ENCODE results near the gene HCK.
A peak's percentile ranks its signal among the peaks of the same experiment; 100 is the strongest.

The HCK gene

DNA sequence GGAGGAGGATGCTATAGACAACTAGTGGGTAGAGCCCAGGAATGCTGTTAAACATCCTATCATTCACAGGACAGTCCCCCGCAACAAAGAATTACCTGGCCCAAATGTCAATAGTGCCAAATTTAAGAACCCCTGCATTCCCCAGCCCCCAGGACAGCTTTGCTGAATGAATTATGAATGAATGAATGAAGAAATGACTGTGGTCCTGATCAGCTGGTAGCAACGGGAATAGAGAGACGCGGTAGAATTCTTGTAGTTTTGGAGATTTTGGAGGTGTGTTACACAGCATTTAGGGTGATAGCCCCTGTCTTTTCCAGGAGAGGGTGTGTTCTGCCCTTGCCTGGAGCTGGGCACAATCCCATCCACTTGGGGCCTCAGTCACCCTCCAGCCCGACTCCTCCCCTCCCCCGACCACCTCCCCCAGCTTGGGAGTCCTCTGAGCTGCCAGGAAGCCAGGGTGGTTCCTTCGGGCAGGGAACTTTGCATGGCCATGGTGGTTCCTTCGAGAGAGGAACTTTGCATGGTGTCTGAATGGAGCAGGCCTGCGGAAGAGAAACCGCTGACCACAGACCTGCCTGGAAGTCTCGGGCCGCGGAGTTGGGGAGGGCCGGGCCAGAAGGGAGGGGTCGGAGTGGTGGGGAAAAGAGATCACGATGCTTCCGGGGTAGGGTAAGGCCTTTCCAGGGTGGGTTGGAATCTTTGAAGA lies 1.0 kb upstream of the HCK start:
- H3K27ac ChIP-seq = peak overlapping the region in 1 of 2 donors; percentile 58

DNA sequence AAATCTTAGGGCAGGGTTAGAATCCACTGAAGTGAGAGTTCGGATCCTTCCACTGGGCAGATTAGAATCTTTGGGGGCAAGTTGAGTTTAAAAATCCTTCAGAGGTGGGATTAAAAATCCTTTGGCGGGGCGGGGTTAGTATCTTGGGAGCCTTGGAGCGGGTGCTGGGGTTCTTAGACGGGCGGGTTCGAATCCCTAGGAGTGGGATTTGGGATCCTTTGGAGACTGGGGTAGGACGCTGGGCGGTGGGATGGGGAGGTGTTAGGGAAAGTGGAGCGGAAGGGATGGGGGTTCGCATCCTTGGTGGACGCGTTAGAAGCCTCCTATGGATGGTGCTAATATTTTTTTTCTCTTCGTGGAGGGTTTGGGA lies 337 bp upstream of the HCK start:
- DNase-seq (ENCODE audit: low spot score) = no peak
- Histone ChIP-seq H3K4me3 (peak overlapping the region; percentile 66), H3K27ac (peak overlapping the region in 1 of 2 donors; percentile 58)
- TF ChIP-seq, protein P1, sequence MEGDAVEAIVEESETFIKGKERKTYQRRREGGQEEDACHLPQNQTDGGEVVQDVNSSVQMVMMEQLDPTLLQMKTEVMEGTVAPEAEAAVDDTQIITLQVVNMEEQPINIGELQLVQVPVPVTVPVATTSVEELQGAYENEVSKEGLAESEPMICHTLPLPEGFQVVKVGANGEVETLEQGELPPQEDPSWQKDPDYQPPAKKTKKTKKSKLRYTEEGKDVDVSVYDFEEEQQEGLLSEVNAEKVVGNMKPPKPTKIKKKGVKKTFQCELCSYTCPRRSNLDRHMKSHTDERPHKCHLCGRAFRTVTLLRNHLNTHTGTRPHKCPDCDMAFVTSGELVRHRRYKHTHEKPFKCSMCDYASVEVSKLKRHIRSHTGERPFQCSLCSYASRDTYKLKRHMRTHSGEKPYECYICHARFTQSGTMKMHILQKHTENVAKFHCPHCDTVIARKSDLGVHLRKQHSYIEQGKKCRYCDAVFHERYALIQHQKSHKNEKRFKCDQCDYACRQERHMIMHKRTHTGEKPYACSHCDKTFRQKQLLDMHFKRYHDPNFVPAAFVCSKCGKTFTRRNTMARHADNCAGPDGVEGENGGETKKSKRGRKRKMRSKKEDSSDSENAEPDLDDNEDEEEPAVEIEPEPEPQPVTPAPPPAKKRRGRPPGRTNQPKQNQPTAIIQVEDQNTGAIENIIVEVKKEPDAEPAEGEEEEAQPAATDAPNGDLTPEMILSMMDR (IDR thresholded peaks at IDR 0.05) = no peak

More for the DNA sequence above, 1.0 kb upstream of the HCK start:
- TF ChIP-seq, protein P1 (IDR thresholded peaks at IDR 0.05) = no peak
- peak overlapping the region; percentile 66 for H3K4me3 ChIP-seq
- no peak for DNase-seq (ENCODE audit: low spot score)

DNA sequence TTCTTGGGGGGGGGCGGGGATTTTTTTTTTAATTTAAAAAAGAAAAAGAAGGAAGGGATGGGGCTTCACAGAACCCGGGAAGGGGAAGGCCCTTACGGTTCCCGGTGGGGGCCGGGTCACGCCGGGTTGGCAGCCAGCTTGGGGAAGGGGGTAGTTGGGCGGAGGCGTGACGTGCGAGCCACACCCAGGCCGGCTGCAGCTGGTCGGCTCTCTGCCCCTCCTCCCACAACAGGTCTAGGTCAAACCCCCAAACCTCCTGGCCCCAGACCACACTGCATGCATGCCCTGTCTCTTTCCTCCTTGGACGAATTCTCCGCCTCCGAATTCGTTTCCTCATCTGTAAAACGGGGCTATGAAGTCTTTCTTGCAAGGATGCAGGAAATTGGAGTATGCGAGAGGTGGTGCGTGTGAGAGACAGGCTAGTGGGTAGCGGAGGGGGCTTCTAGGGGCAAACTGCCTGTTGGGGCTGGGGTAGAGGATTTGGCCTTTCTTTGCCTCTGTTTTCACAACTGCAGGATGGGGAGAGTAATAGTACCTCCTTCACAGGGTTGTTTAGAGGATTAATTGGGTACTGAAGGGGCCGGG lies 828 bp downstream of the HCK start:
- Histone ChIP-seq H3K27ac (peak overlapping the region in 1 of 2 donors; percentile 78), H3K4me3 (peak overlapping the region; percentile 66)
- TF ChIP-seq, protein P1 (IDR thresholded peaks at IDR 0.05) = no peak
- DNase-seq (ENCODE audit: low spot score) = no peak

DNA sequence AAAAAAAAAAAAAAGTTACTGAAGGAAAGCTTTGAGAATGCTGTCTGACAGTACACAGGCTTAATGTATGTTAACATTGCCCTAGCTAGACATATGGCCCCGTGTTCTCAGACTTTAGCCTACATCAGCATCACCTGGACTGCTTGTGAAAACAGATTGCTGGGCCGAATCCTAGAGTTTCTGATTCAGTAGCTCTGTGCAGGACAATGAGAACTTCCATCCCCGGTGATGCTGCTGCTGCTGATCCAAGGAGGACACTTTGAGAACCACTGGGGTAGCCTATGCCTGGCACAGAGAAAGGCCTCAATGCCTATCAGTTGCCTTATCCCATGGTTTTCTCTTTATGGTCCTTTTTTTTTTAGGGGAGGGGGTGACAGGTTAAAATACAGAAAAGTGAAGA lies 1.6 kb downstream of the HCK start:
- TF ChIP-seq, protein P1 (IDR thresholded peaks at IDR 0.05) = no peak

DNA sequence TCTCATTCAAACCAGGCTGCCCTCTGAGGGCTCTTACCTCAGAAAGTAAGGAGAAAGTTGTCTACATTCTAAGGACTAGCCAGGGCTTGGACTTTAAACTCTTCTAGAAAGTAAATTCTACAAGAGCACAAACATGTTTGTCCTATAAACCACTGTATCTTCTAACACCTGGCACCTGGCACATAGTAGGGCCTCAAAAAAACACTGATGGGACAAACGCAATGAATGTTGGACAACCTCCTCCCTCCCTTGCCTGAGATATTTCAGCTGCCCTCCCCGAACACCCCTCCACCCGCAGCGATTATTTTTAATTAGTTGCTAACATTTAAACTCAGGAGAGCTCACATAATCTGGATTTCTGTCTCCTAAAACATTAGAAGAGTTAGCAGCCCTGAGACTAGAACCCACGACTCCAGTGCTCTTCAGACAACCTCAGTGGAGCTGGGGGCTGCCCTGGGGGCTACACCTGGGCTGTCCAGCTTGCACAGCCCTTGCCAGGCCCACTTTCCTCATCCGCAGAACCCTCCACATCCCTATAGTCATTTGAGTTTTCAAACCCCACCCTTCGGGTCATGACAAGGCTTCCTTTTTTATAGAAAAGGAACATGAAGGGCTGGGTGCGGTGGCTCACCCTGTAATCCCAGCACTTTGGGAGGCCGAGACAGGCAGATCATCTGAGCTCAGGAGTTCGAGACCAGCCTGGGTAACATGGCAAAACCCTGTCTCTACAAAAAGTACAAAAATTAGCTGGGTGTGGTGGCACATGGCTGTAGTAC lies 4.9 kb downstream of the HCK start:
- H3K27ac ChIP-seq = peak overlapping the region in 1 of 2 donors; percentile 15
- H3K4me3 ChIP-seq = no peak overlapping the region
- TF ChIP-seq, protein P1 (IDR thresholded peaks at IDR 0.05) = no peak
- DNase-seq (ENCODE audit: low spot score) = no peak

More for the DNA sequence above, 1.6 kb downstream of the HCK start:
- DNase-seq (ENCODE audit: low spot score) = no peak
- Histone ChIP-seq H3K27ac (no peak overlapping the region), H3K4me3 (no peak overlapping the region)

DNA sequence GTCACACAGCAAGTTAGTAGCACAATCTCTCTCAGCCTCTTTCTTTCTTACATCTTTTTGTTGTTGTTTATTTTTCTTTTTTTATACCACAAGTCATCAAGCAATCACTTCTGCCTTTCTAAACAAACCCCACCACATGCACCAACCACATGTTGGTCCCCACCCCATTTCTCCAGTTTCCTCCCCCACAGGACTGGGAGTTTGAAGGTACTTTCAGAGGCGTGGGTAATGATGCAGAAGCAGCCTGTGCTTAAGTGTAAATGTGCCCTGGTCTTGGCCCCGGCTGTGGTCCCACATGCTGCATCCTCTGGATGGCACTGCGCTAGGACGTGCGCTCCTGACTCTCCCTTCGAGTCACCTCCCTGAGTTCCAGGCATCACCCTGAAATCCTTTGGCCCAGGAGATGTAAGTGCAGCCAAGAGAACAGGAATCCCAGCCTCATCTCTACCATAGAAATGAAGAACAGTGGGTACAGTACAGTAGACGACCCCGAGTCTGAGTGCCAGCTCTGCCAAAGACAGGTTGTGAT lies 5.7 kb downstream of the HCK start:
- DNase-seq (ENCODE audit: low spot score) = no peak
- TF ChIP-seq, protein P1 (IDR thresholded peaks at IDR 0.05) = no peak

More for the DNA sequence above, 5.7 kb downstream of the HCK start:
- H3K4me3 ChIP-seq = no peak overlapping the region
- H3K27ac ChIP-seq = no peak overlapping the region

All from coronary artery (tissue), 2 donors.